OCI-LY3 (cell line): Measurements from ENCODE around the gene ISX.

Experiments used
- EZH2phosphoT487 ChIP-seq: fragments of 200-600 bp; shearing (Covaris generic); IDR thresholded peaks from 2 replicates; pipeline ENCODE4 v1.6.1; 2018; ENCODE audit warnings: antibody characterized with exemption, mixed run types, low read depth
- TF ChIP-seq, protein P1 (sequence below): fragments of 200-600, 300-600 bp; sonication (generic); IDR thresholded peaks from 2 replicates; pipeline ENCODE4 v1.5.1; 2014; ENCODE audit warnings: antibody characterized with exemption, low read length, low read depth

DNA sequence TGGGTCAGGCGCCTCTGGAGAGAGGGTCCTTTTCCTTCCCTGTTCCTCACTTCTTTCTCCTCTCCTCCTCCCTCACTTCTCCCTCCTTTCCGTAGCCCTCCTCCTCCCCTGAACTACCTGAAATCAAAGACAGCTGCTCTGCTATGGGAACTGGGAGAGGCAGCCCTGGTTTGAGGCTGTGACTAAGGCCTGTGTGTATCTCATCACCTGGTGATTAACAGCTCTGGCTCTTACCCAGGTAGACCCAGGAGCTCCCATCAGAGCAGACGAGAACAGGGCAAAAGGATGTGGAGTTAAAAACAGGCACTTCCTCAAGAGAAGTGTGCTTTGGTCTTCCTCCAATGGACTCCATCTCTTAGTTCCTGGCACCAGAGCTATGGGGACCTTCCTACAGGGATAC lies 5.8 kb downstream of the ISX start:
- TF ChIP-seq EZH2phosphoT487: no peak
- TF ChIP-seq, protein P1, sequence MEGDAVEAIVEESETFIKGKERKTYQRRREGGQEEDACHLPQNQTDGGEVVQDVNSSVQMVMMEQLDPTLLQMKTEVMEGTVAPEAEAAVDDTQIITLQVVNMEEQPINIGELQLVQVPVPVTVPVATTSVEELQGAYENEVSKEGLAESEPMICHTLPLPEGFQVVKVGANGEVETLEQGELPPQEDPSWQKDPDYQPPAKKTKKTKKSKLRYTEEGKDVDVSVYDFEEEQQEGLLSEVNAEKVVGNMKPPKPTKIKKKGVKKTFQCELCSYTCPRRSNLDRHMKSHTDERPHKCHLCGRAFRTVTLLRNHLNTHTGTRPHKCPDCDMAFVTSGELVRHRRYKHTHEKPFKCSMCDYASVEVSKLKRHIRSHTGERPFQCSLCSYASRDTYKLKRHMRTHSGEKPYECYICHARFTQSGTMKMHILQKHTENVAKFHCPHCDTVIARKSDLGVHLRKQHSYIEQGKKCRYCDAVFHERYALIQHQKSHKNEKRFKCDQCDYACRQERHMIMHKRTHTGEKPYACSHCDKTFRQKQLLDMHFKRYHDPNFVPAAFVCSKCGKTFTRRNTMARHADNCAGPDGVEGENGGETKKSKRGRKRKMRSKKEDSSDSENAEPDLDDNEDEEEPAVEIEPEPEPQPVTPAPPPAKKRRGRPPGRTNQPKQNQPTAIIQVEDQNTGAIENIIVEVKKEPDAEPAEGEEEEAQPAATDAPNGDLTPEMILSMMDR: no peak
